ENCODE data around the gene HDGF. TPM values are rescaled to one million over a fixed set of nuclear protein-coding genes. Genes with fewer than 3 reads are reported as not detected.
A peak's percentile ranks its signal among the peaks of the same experiment; 100 is the strongest.

HDGF gene
- total RNA-seq, 1 experiment from 2014 or later: 310 TPM

DNA sequence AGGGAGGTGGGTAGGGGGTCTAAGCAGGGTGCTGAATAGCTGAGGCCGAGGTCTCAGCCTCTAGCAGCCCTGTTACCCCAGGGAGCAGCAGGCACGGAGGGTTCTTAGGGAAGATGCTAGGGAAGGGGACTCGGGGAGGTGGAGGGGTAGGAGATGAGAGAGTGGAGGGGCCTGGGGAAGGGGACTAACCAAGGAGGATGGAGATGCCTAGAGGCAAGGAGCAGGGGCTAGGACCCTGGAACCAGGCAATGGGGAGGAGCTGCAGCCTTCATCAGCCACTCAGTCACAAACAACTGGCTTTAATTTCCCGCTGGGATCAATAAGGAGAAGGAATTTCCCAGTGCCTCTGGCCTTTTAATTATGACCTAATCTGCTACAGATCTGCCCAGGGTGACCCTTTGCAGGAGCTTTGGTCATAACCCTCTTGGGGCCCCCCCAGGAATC lies 43.2 kb downstream of the HDGF start:
- Histone ChIP-seq H3K14ac (ENCODE audit: insufficient read depth, low read length) (no peak overlapping the region; the same call in 1 of the 2 replicates), H2BK15ac (ENCODE audit: low read depth, low read length) (no peak overlapping the region), H3K23ac (ENCODE audit: insufficient read length, low read depth, low read length) (no peak overlapping the region), H2BK120ac (ENCODE audit: low read depth, low read length, poor library complexity, severe bottlenecking) (no peak overlapping the region), H2AK5ac (ENCODE audit: insufficient read length, low read length) (no peak overlapping the region), H3K18ac (ENCODE audit: insufficient read length, low read depth, low read length) (peak overlapping the region; percentile 56), H3K27ac (ENCODE audit: insufficient read length, low read depth, low read length) (no peak overlapping the region), H4K8ac (replicated peaks; ENCODE audit: insufficient read length, low read depth, low read length) (no peak overlapping the region), H3K56ac (ENCODE audit: insufficient read length, low read depth, low read length) (no peak overlapping the region), H3K9me3 (ENCODE audit: control insufficient read depth, low read depth, low read length) (no peaks in the 10 kb centered on the region), H2AFZ (ENCODE audit: low read length) (no peak overlapping the region), H3K4me1 (ENCODE audit: insufficient read depth, low read length) (peaks cover 17% of the 10 kb centered on the region; the same call in 1 of the 2 replicates), H3K4me2 (ENCODE audit: insufficient read depth, insufficient read length, low read length) (peak overlapping the region; percentile 83), H4K5ac (ENCODE audit: insufficient read length, low read depth, low read length) (no peak overlapping the region), H3K4ac (ENCODE audit: low read depth, low read length) (no peak overlapping the region), H4K20me1 (ENCODE audit: control insufficient read depth, insufficient read depth, insufficient read length) (no peaks in the 10 kb centered on the region), H3T11ph (ENCODE audit: low read length) (no peak overlapping the region), H3K27me3 (ENCODE audit: insufficient read depth, low read length) (peaks cover 3% of the 10 kb centered on the region; the same call in 1 of the 2 replicates), H3K79me2 (ENCODE audit: insufficient read depth, low read length) (no peaks in the 10 kb centered on the region), H3K23me2 (ENCODE audit: insufficient read length, low read depth, low read length, poor library complexity, severe bottlenecking) (peaks cover 39% of the 10 kb centered on the region), H2BK12ac (ENCODE audit: insufficient read length, low read depth, low read length) (peak overlapping the region; percentile 25), H2BK5ac (ENCODE audit: insufficient read length, low read length) (no peak overlapping the region), H4K91ac (ENCODE audit: insufficient read length, low read depth, low read length) (no peak overlapping the region), H3K79me1 (ENCODE audit: insufficient read depth, low read depth, low read length, poor library complexity, severe bottlenecking) (no peaks in the 10 kb centered on the region), H3K9ac (ENCODE audit: extremely low read depth, insufficient read length, low read length) (no peak overlapping the region), H2BK20ac (ENCODE audit: low read depth, low read length, poor library complexity, severe bottlenecking) (no peak overlapping the region)
- peak; percentile 76 for DNase-seq
- TF ChIP-seq, protein P1, sequence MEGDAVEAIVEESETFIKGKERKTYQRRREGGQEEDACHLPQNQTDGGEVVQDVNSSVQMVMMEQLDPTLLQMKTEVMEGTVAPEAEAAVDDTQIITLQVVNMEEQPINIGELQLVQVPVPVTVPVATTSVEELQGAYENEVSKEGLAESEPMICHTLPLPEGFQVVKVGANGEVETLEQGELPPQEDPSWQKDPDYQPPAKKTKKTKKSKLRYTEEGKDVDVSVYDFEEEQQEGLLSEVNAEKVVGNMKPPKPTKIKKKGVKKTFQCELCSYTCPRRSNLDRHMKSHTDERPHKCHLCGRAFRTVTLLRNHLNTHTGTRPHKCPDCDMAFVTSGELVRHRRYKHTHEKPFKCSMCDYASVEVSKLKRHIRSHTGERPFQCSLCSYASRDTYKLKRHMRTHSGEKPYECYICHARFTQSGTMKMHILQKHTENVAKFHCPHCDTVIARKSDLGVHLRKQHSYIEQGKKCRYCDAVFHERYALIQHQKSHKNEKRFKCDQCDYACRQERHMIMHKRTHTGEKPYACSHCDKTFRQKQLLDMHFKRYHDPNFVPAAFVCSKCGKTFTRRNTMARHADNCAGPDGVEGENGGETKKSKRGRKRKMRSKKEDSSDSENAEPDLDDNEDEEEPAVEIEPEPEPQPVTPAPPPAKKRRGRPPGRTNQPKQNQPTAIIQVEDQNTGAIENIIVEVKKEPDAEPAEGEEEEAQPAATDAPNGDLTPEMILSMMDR (conservative IDR thresholded peaks at IDR 0.05): no peak
- Mint-ChIP-seq H3K27ac (peak overlapping the region; percentile 89 to 99 (median 90)), H3K36me3 (ENCODE audit: insufficient read depth in 1 of 3, low read depth in 3 of 3) (peaks cover 0 to 3% (median 2%) of the 10 kb centered on the region in 3 experiments; a peak in 5 of 7 replicates), H3K4me1 (peaks cover 76 to 77% of the 10 kb centered on the region in 2 experiments), H3K4me3 (peak overlapping the region; percentile 33 to 91), H3K9me3 (no peaks in the 10 kb centered on the region), H3K27me3 (ENCODE audit: low read depth) (peaks cover 23% of the 10 kb centered on the region)
- WGBS (ENCODE audit: extremely low coverage, insufficient read length, low lambda C conversion rate): no CpG with 5 or more reads among the region's 4 CpGs
